ENCODE data around the gene SLC17A2. TPM values are rescaled to one million over a fixed set of nuclear protein-coding genes. Genes with fewer than 3 reads are reported as not detected.

Gene SLC17A2
- total and polyA plus RNA-seq, 2 of the 8 experiments (the other 6 are each of a cell fraction or from before 2014, with no cell fraction given) = not detected

DNA sequence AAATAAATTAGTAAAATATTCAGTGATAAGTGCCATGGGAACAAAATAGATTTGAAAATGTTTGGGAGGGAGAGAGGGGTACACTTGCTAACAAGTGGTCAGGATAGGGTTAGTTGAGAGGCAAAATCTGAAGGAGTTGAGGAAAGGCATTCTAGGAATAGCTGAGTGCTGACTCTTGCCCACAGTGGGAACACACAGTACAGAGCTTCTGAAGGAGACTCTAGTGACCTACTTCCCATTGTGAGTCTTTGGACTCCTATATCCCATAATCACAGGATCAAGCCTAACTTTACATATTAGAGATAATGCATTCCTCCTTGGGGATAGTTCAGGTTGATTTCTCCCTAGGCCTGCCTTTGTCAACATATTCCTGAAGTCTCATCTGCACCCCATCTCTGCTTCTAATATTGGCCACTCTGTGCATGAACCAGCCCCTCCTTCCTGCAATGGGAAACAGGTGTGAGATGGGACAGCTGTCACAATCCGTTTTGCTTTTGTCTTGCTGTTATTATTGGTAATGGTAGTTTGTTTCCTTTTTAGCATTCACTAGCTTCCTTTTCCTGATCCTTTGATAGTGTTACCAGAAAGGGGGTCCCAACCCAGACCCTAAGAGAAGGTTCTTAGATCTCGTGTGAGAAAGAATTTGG, 29.5 kb upstream of the SLC17A2 start:
- H3K36me3 ChIP-seq (ENCODE audit: control insufficient read depth in 2 of 4, insufficient read depth in 4 of 4, low read length in 3 of 4) = no peaks in the 10 kb centered on the region
- CTCF ChIA-PET (ENCODE audit: partially characterized antibody) = interaction anchor here (1.0 to 1.5 kb wide), 3 partner anchors 16 to 242 kb away, joined by 3 to 4 read pairs (median 3); no protein-coding TSS in a partner anchor
- no peaks in the 10 kb centered on the region for H3K27me3 ChIP-seq (replicated peaks in 1 of 4; ENCODE audit: control insufficient read depth in 3 of 4, extremely low read depth in 1 of 4, insufficient read depth in 3 of 4, low read length in 3 of 4)
- H3K23ac ChIP-seq (ENCODE audit: insufficient read length) = no peak overlapping the region
- no peaks in the 10 kb centered on the region; a peak in 1 of 4 replicates for H3K9me3 ChIP-seq (ENCODE audit: insufficient read depth in 2 of 2, low read depth in 1 of 2, low read length in 1 of 2)
- H3K27ac ChIP-seq (ENCODE audit: low read depth, low read length) = no peak overlapping the region
- FAIRE-seq (no peak), DNase-seq (ENCODE audit: low read depth in 1 of 2, low spot score in 2 of 2) (no peak)
- H2BK15ac ChIP-seq (ENCODE audit: low read length) = no peak overlapping the region
- peaks cover 3 to 15% (median 9%) of the 10 kb centered on the region in 4 experiments; a peak in 6 of 7 replicates for H3K4me1 ChIP-seq (replicated peaks in 1 of 4; ENCODE audit: control insufficient read depth in 3 of 4, insufficient read depth in 4 of 4, low read length in 3 of 4)
- H3K4me2 ChIP-seq (ENCODE audit: insufficient read depth in 1 of 2, low read depth in 2 of 2, low read length in 2 of 2) = no peak overlapping the region
- no peak overlapping the region for H2AFZ ChIP-seq (ENCODE audit: low read length)
- H4K8ac ChIP-seq (ENCODE audit: extremely low read depth, insufficient read depth, low read length) = no peak overlapping the region
- H3K14ac ChIP-seq (ENCODE audit: insufficient read length) = no peak overlapping the region
- no peaks in the 10 kb centered on the region for H3K79me2 ChIP-seq (ENCODE audit: control insufficient read depth in 1 of 2, insufficient read depth in 2 of 2, low read length in 2 of 2)
- no peak overlapping the region for H3K9ac ChIP-seq (replicated peaks in 1 of 4; ENCODE audit: extremely low read depth in 1 of 4, low read depth in 3 of 4, low read length in 3 of 4)
- peaks cover 4% of the 10 kb centered on the region for H3K23me2 ChIP-seq (ENCODE audit: low read depth, low read length)
- no peak overlapping the region for H3K56ac ChIP-seq (replicated peaks; ENCODE audit: insufficient read length, low read depth, low read length)
- H2BK120ac ChIP-seq (replicated peaks; ENCODE audit: low read depth, low read length) = no peak overlapping the region
- no peak for TF ChIP-seq CHD1 (IDR thresholded peaks at IDR 0.05; ENCODE audit: low read depth, low read length)
- TF ChIP-seq CHD2 (IDR thresholded peaks at IDR 0.05; ENCODE audit: low read length) = no peak
- TF ChIP-seq SIRT6 (IDR thresholded peaks at IDR 0.05; ENCODE audit: low read length) = no peak
- no peak for TF ChIP-seq KDM4A (IDR thresholded peaks at IDR 0.05; ENCODE audit: low read depth, low read length, severe bottlenecking)
- no peak for TF ChIP-seq ZNF274 (IDR thresholded peaks at IDR 0.05; ENCODE audit: borderline replicate concordance, extremely low read depth, low read length)
- no peak for TF ChIP-seq POU5F1 (IDR thresholded peaks at IDR 0.05; ENCODE audit: low read depth, low read length)
- no peak for TF ChIP-seq CREB1 (IDR thresholded peaks at IDR 0.05)
- TF ChIP-seq GABPA (IDR thresholded peaks at IDR 0.05; ENCODE audit: borderline replicate concordance, insufficient read depth, low read length) = no peak
- no peak for TF ChIP-seq NRF1 (IDR thresholded peaks at IDR 0.05; ENCODE audit: low read depth, low read length)
- TF ChIP-seq USF2 (IDR thresholded peaks at IDR 0.05; ENCODE audit: low read length) = no peak
- H4K20me1 ChIP-seq (replicated peaks in 1 of 2; ENCODE audit: control insufficient read depth in 1 of 2, insufficient read depth in 2 of 2, low read length in 2 of 2) = no peaks in the 10 kb centered on the region
- 78% methylated on average over 2 of the region's 2 CpGs; no CpG with 5 or more reads in 1 of the 2 experiments for WGBS, 2 experiments (ENCODE audit: extremely low coverage in 1 of 2, insufficient coverage in 1 of 2, insufficient read length in 1 of 2, insufficient replicate concordance in 2 of 2, low coverage in 1 of 2, low lambda C conversion rate in 2 of 2, missing lambda C conversion rate in 1 of 2)
- H2BK12ac ChIP-seq (ENCODE audit: low read depth, low read length) = no peak overlapping the region
- no peak overlapping the region for H3K4me3 ChIP-seq (ENCODE audit: extremely low read depth in 1 of 4, insufficient read depth in 2 of 4, low read depth in 3 of 4, low read length in 4 of 4)
- no peak overlapping the region for H4K5ac ChIP-seq (ENCODE audit: insufficient read length, low read depth, low read length)
- H2BK20ac ChIP-seq (ENCODE audit: low read length) = no peak overlapping the region
- no peak overlapping the region for H3K4ac ChIP-seq (replicated peaks; ENCODE audit: insufficient read length, low read depth, low read length)
- H2AK5ac ChIP-seq (ENCODE audit: low read depth, low read length) = no peak overlapping the region
- no peak overlapping the region for H2BK5ac ChIP-seq (ENCODE audit: low read depth, low read length)
- H3K18ac ChIP-seq (ENCODE audit: extremely low read depth, low read length) = no peak overlapping the region
- no peaks in the 10 kb centered on the region for H3K79me1 ChIP-seq (ENCODE audit: low read depth, low read length)
- H4K91ac ChIP-seq (replicated peaks; ENCODE audit: insufficient read length, low read length) = no peak overlapping the region
- POLR2A ChIA-PET (ENCODE audit: partially characterized antibody) = no interaction called here

Data from H1 (cell line).